Fibroblast of lung (primary cell): ENCODE results near the gene PRR15. TPM values are rescaled to one million over a fixed set of nuclear protein-coding genes. Genes with fewer than 3 reads are reported as not detected.

ENCODE experiments used
- DNase-seq, 2 donors: peaks; one replicate each; pipeline versions ENCODE4 v3.0.0 to v3.0.0-alpha.2; 2010; ENCODE audit warnings: low read depth in 2 of 2
- H2AFZ ChIP-seq: 2 replicates; pipeline ENCODE4 v1.5.1; 2012; ENCODE audit warnings: low read length, control low read depth, inconsistent platforms
- H3K27ac ChIP-seq: 2 replicates; pipeline ENCODE4 v1.5.1; 2011; ENCODE audit warnings: low read length, control low read depth; ENCODE audit not compliant: insufficient read depth
- H3K27me3 ChIP-seq: 2 replicates; pipeline ENCODE4 v1.5.1; 2011; ENCODE audit warnings: mild to moderate bottlenecking, low read length; ENCODE audit not compliant: control insufficient read depth, insufficient read depth
- H3K36me3 ChIP-seq: 2 replicates; pipeline ENCODE4 v1.5.1; 2011; ENCODE audit warnings: low read length; ENCODE audit not compliant: control insufficient read depth, insufficient read depth
- H3K4me1 ChIP-seq: 2 replicates; pipeline ENCODE4 v1.5.1; 2011; ENCODE audit warnings: low read length; ENCODE audit not compliant: control insufficient read depth, insufficient read depth; ENCODE audit errors: extremely low read depth
- H3K4me2 ChIP-seq: 2 replicates; pipeline ENCODE4 v1.5.1; 2011; ENCODE audit warnings: low read length, control low read depth; ENCODE audit not compliant: insufficient read depth; ENCODE audit errors: extremely low read depth
- H3K4me3 ChIP-seq, 4 experiments: fragments of 200-600 bp in 1 of 4; sonication (generic) in 1 of 4; replicated peaks in 1 of 4; 2 replicates each; pipeline ENCODE4 v1.5.1; 2011 to 2016; ENCODE audit warnings: low read length in 4 of 4, low read depth in 3 of 4, mild to moderate bottlenecking in 3 of 4, control low read depth in 2 of 4, inconsistent platforms in 1 of 4, mixed read lengths in 1 of 4; ENCODE audit not compliant: insufficient read depth in 1 of 4; ENCODE audit errors: control extremely low read depth in 1 of 4
- H3K79me2 ChIP-seq: 2 replicates; pipeline ENCODE4 v1.5.1; 2012; ENCODE audit warnings: mild to moderate bottlenecking, low read length, inconsistent platforms; ENCODE audit not compliant: control insufficient read depth, insufficient read depth
- H3K9ac ChIP-seq: 2 replicates; pipeline ENCODE4 v1.5.1; 2011; ENCODE audit warnings: mild to moderate bottlenecking, low read length, control low read depth; ENCODE audit not compliant: insufficient read depth
- H3K9me3 ChIP-seq: 2 replicates; pipeline ENCODE4 v1.5.1; 2012; ENCODE audit warnings: low read depth, low read length; ENCODE audit not compliant: control insufficient read depth, insufficient read depth
- H4K20me1 ChIP-seq: 2 replicates; pipeline ENCODE4 v1.5.1; 2011; ENCODE audit warnings: low read length; ENCODE audit not compliant: control insufficient read depth, insufficient read depth; ENCODE audit errors: extremely low read depth
- CTCF ChIP-seq, 2 donors: IDR thresholded peaks in 1 of 2; conservative IDR thresholded peaks in 1 of 2; 1 replicate in 1 of 2; 2 replicates in 1 of 2; pipeline ENCODE4 v1.5.1; 2011 to 2012; ENCODE audit warnings: low read length in 2 of 2, control low read depth in 1 of 2, inconsistent platforms in 1 of 2, low read depth in 1 of 2, mild to moderate bottlenecking in 1 of 2
- EZH2 ChIP-seq: IDR thresholded peaks from 2 replicates; pipeline ENCODE4 v1.5.1; 2012; ENCODE audit warnings: low read length, control low read depth, mild to moderate bottlenecking; ENCODE audit errors: missing control alignments
- polyA plus RNA-seq, 2 donors: library from polyadenylated mRNA; depleted of rRNA in 1 of 2; stranded (reverse) in 1 of 2; unstranded in 1 of 2; fragments of >200 nt; gene quantifications; 2 replicates each; pipeline ENCODE4 v1.2.1, GENCODE V29; 2011 to 2012; ENCODE audit warnings: missing spikeins in 1 of 2
- total RNA-seq: library from RNA; depleted of rRNA; stranded (reverse); fragments of >200 nt; gene quantifications from 2 replicates; pipeline ENCODE4 v1.2.1, GENCODE V29; 2014

The PRR15 gene
- total and polyA plus RNA-seq, 2 donors (not counting 1 experiment from before 2014, with no cell fraction given), result not detected

GRCh38 chr7:29596593-29597178 is 33.1 kb downstream of the PRR15 start:
- Histone ChIP-seq H3K79me2 (no peaks in the 10 kb centered on the region), H3K9me3 (no peaks in the 10 kb centered on the region), H3K9ac (no peak overlapping the region), H2AFZ (no peak overlapping the region), H3K27ac (no peak overlapping the region), H3K36me3 (no peaks in the 10 kb centered on the region), H3K27me3 (no peaks in the 10 kb centered on the region), H3K4me2 (no peak overlapping the region), H3K4me1 (no peaks in the 10 kb centered on the region), H4K20me1 (no peaks in the 10 kb centered on the region), H3K4me3 (no peak overlapping the region)
- DNase-seq, result peak in 1 of 2 donors; percentile 50
- TF ChIP-seq CTCF (conservative IDR thresholded peaks at IDR 0.05 in 1 of 2, IDR thresholded peaks at IDR 0.05 in 1 of 2; ENCODE audit: low read depth in 1 of 2, low read length in 2 of 2) (no peak), EZH2 (no peak)

GRCh38 chr7:29597266-29597665 is 33.6 kb downstream of the PRR15 start:
- TF ChIP-seq EZH2 (no peak), CTCF (conservative IDR thresholded peaks at IDR 0.05 in 1 of 2, IDR thresholded peaks at IDR 0.05 in 1 of 2; ENCODE audit: low read depth in 1 of 2, low read length in 2 of 2) (no peak)
- Histone ChIP-seq H4K20me1 (no peaks in the 10 kb centered on the region), H3K4me1 (no peaks in the 10 kb centered on the region), H3K27me3 (no peaks in the 10 kb centered on the region), H3K4me3 (no peak overlapping the region), H3K36me3 (no peaks in the 10 kb centered on the region), H3K9me3 (no peaks in the 10 kb centered on the region), H3K79me2 (no peaks in the 10 kb centered on the region), H3K27ac (no peak overlapping the region), H2AFZ (no peak overlapping the region), H3K4me2 (no peak overlapping the region), H3K9ac (no peak overlapping the region)
- no peak for DNase-seq

- Histone ChIP-seq H3K79me2 (no peaks in the 10 kb centered on the region), H3K9me3 (no peaks in the 10 kb centered on the region), H3K36me3 (no peaks in the 10 kb centered on the region), H4K20me1 (no peaks in the 10 kb centered on the region), H2AFZ (no peak overlapping the region), H3K27ac (no peak overlapping the region), H3K27me3 (no peaks in the 10 kb centered on the region), H3K4me1 (no peaks in the 10 kb centered on the region), H3K9ac (no peak overlapping the region), H3K4me3 (no peak overlapping the region), H3K4me2 (no peak overlapping the region)
- DNase-seq, result no peak
- no peak for TF ChIP-seq EZH2
- no peak for TF ChIP-seq CTCF (conservative IDR thresholded peaks at IDR 0.05 in 1 of 2, IDR thresholded peaks at IDR 0.05 in 1 of 2; ENCODE audit: low read depth in 1 of 2, low read length in 2 of 2)
Observed at GRCh38 chr7:29598137-29598536, 34.5 kb downstream of the PRR15 start.
